T47D (cell line): ENCODE results near the gene CDK18.

Source experiments
- DNase-seq, 2 experiments: peaks; one replicate each; pipeline versions ENCODE4 v3.0.0 to v3.0.0-alpha.2; 2011 to 2012; ENCODE audit warnings: low read depth in 1 of 2, low spot score in 1 of 2
- JUND ChIP-seq: IDR thresholded peaks from 2 replicates; pipeline ENCODE4 v1.6.1; 2012; ENCODE audit warnings: low read depth
- in situ Hi-C: cut with HindIII; loops from 2 replicates; pipeline ENCODE4 v1.10.0; 2016; ENCODE audit warnings: low sequenced_read_pairs, low pct_unique_long_range_greater_than_20kb

Gene CDK18

GRCh38 chr1:205570796-205571537 lies 66.5 kb downstream of the CDK18 start:
- in situ Hi-C loops = no loop called here
- no peak for TF ChIP-seq JUND
- no peak for DNase-seq

- in situ Hi-C loops = no loop called here
Observed at GRCh38 chr1:205571747-205572146, 67.3 kb downstream of the CDK18 start.

GRCh38 chr1:205572421-205572820 lies 68.0 kb downstream of the CDK18 start:
- no peak for TF ChIP-seq JUND
- no peak for DNase-seq
- in situ Hi-C loops = no loop called here

More at GRCh38 chr1:205571747-205572146, 67.3 kb downstream of the CDK18 start:
- no peak for TF ChIP-seq JUND
- DNase-seq = no peak

- no peak for TF ChIP-seq JUND
- in situ Hi-C loops = no loop called here
Observed at GRCh38 chr1:205575294-205575885, 70.9 kb downstream of the CDK18 start.

DNA sequence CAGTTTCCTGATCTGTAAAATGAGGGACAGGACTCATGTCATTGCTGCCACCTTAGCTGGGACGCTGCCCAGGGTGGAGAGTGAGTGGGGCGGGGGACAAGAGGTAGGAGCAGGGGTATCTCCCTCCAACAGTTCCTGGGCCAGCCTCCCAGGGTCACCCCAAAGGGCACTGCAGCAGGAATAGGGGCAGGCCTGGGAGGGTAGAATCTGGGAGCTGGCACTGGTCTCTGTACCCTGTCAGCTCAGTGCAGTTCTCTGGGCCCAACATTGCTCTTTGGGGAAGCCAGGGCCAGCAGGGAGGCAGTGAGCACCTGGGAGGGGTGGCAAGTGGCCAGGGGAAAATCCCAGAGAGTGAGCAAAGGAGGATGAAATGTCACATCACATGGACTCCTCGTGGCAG lies 71.5 kb downstream of the CDK18 start:
- in situ Hi-C loops = no loop called here
- no peak for TF ChIP-seq JUND
- DNase-seq = no peak

More at GRCh38 chr1:205575294-205575885, 70.9 kb downstream of the CDK18 start:
- DNase-seq = no peak

GRCh38 chr1:205576805-205577761 lies 72.6 kb downstream of the CDK18 start:
- in situ Hi-C loops = no loop called here

GRCh38 chr1:205577874-205578658 lies 73.6 kb downstream of the CDK18 start:
- DNase-seq = no peak
- in situ Hi-C loops = no loop called here
- TF ChIP-seq JUND = no peak

More at GRCh38 chr1:205576805-205577761, 72.6 kb downstream of the CDK18 start:
- TF ChIP-seq JUND = no peak
- peak in 1 of 2 experiments; percentile 56 for DNase-seq

GRCh38 chr1:205578780-205579571 lies 74.5 kb downstream of the CDK18 start:
- in situ Hi-C loops = no loop called here
- no peak for TF ChIP-seq JUND
- peak in 1 of 2 experiments; percentile 46 for DNase-seq

DNA sequence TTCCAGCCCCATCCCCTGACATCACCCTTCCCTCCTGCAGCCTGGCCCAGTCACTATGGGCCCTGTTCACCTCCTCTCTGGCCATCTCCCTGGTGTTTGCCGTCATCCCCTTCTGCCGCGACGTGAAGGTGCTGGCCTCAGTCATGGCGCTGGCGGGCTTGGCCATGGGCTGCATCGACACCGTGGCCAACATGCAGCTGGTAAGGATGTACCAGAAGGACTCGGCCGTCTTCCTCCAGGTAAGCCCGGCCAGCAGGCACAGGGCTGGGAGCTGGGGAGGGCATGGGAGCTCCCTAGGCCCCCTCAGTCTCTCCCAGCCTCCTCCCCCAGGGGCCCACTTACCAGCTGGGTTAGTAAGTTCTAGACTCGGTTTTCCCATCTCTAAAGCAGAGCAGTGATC lies 75.2 kb downstream of the CDK18 start:
- DNase-seq = no peak
- in situ Hi-C loops = no loop called here
- TF ChIP-seq JUND = no peak

DNA sequence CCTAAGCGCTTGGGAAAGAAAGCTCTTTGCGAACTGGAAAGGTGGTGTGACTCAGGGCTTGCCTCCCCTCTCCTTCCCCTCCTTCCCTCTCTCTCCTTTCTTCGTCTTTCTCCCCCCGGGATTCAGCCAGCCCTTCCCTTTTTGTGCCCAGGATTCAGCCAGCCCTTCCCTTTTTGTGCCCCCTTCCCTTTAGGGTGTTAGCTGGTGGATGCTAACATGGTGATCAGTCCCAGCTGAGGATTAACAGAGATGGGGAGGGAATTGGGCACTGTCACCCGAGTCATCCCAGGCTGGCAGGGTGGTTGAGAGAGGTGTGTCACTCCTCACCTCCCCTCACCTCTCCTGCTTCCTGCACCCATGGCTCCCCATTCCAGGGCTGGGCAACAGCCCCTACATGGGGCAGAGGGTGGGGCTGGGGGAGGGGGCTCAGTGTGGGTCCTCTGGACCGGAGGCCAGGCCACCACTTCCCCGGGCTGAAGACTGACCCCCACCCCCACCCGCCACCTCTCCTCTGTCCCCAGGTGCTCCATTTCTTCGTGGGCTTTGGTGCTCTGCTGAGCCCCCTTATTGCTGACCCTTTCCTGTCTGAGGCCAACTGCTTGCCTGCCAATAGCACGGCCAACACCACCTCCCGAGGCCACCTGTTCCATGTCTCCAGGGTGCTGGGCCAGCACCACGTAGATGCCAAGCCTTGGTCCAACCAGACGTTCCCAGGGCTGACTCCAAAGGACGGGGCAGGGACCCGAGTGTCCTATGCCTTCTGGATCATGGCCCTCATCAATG lies 75.9 kb downstream of the CDK18 start:
- DNase-seq = no peak
- no peak for TF ChIP-seq JUND
- in situ Hi-C loops = no loop called here

GRCh38 chr1:205580923-205581180 lies 76.4 kb downstream of the CDK18 start:
- DNase-seq = no peak
- TF ChIP-seq JUND = no peak
- in situ Hi-C loops = no loop called here
